ENCODE measurements around the gene CDH15.
"Not testable (repeated sequence)": the region's sequence is repeated elsewhere in the genome, so short reads cannot be mapped to it uniquely, and the experiment has no call there.

CDH15 gene

GRCh38 chr16:89173174-89173921 is 1.8 kb downstream of the CDH15 start:
- no peak for DNase-seq

DNA sequence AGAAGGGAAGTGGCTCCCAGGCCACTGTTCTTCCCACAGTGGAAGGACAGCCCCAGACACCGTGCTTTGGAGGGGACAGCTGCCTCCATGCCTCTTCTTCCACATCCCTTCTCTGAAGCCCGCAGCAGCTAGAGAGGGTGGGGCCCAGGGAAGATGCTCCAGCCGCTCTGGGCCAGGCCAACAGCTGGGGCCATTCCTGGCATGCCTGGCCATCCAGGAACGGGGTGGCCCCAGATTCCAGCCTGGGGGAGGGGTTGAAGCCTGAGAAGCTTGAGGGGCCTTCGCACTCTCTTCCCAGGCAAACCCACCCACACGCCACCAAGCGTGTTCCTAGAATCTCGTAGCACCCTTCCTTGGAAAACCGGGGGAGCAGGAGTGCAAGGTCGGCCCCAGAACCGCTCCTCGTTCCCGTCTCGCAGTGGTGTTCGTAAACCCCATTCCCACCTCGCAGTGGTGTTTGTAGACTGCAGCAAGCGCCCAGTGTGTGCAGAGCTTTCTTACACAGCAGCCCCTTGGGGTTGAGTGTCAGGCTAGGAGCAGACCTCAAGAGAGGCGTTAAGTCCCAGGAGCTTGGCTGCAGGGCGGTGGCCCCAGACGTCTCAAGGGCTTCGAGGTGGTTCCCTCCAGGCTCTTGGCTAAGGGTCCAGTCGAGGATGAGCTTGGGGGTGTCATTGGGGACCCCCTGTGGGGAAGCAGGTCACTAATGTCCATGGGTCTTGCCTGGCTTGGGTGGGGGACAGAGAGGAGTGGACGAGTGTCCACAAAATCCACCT is 2.7 kb downstream of the CDH15 start:
- DNase-seq: no peak

DNA sequence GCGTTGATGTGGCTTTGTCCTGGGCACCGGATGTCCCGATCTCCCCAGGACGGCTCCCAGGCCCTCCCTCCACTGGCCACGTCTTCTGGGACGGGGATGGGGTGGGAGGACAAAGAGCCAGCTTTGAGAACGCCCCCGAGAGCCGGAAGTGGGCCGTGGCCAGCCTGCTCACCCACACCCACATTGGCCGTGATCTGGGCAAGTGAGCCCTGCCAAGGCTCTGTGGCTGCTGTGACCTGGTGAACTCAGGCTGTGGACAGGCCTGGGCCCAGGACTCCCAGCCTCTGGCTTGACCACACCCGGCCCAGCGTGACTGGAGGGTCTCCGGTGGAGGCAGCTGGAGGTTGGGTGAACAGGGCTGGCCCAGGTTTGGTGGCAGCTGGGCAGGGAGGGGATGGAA is 3.3 kb downstream of the CDH15 start:
- no peak for DNase-seq

- DNase-seq: no peak
Measured at GRCh38 chr16:89175280-89176146, 4.0 kb downstream of the CDH15 start.

- no peak for DNase-seq
Measured at GRCh38 chr16:89176147-89176690, 4.7 kb downstream of the CDH15 start.

DNA sequence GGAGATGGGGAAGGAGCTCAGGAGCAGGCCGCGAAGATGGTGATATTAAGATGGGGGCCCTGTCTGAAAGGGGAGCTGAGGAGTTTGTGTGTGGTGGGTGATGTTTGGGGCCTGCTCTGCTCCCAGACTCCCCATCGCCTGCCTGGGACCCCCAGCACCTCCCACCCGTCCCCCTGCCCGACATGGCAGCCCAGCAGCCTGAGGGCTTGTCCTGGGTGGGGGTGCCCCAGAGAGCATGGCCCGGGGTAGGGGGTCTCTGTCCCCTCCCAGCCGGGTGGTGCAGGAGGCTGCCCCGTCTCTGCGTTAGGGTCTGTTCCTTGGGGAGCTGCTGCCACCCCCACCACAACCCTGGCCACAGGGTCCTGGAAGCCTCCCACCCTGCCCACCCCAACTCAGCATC is 5.2 kb downstream of the CDH15 start:
- DNase-seq: no peak

DNA sequence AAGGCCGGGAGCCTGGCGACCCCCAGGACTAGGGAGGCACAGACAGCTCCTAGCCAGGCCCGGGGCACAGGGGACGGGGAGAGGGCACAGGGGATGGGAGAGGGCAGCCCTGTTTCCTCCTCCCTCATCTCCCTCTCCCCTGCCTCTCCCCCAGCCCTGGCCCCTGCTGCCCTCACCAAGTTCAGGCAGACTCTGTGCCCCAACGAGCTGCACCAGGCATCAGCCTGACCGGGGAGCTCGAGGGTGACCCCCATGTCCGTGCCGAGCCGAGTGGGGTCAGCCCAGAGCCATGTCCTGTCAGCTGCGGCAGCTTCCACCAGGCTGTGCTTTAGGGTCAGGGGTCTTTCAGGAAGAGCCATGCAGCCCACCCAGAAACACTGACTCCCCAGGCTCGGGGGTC is 6.0 kb downstream of the CDH15 start:
- DNase-seq: no peak

DNA sequence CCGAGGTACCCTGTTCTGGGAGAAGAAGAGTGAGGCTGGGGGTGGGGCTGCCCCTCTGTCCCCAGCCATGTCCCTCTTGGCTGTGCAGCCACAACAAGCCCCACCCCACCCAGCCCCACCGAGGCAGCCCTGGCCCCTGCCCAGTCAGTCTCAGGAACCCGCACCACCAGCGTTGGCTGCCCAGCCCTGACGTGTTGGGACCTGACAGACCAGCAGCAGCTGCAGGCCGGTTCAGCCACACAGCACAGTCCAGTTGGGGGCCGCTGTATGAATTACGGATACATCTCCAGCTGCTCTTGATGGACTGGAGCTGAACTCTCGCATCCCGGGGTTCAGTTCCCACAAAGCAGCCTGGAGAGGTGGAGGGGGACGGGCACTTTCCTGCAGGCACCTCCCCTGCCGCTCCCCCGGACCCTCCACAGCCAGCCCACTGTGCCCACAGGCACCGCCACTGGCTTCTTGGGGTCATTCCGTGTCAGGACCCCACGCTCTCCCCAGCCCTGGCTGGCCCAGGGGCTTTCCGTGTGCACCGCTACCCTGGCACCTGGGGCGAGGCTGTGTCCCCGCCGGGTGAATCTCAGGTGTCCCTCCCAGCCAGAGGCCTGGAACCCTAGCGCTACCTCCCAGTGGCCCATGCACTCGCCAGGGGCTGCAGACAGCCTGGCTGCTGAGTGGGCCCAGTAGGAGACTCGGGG is 7.1 kb downstream of the CDH15 start:
- no peak for DNase-seq

GRCh38 chr16:89179148-89179484 is 7.6 kb downstream of the CDH15 start:
- DNase-seq: no peak

DNA sequence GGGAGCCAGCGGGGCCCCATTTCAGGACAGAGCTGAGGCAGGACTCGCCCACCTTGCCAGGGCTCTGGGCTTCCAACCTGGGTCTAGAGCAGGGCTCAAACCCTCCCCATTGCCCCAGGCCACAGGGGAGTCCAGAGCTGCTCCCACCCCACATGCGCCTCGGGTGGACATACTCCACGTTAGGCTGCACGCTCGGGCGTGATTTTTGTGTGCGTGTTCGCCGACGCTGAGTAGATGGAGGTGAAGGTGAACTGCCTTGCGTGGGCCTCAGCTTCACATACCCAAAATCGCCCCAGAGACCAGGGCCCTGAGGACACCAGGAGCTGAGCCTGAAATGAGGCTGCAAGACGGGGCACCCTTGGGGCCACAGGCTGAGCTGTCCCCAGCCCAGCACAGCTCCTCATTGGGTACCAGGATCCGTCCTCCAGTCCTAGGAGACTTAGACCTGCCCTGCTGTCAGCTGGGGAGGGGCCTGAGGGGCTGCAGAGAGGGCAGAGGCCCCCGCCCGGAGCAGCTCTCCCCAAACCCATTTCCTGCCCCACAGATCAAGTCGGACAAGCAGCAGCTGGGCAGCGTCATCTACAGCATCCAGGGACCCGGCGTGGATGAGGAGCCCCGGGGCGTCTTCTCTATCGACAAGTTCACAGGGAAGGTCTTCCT is 8.2 kb downstream of the CDH15 start:
- no peak for DNase-seq

- no peak for DNase-seq
Measured at GRCh38 chr16:89183463-89183862, 11.9 kb downstream of the CDH15 start.

DNA sequence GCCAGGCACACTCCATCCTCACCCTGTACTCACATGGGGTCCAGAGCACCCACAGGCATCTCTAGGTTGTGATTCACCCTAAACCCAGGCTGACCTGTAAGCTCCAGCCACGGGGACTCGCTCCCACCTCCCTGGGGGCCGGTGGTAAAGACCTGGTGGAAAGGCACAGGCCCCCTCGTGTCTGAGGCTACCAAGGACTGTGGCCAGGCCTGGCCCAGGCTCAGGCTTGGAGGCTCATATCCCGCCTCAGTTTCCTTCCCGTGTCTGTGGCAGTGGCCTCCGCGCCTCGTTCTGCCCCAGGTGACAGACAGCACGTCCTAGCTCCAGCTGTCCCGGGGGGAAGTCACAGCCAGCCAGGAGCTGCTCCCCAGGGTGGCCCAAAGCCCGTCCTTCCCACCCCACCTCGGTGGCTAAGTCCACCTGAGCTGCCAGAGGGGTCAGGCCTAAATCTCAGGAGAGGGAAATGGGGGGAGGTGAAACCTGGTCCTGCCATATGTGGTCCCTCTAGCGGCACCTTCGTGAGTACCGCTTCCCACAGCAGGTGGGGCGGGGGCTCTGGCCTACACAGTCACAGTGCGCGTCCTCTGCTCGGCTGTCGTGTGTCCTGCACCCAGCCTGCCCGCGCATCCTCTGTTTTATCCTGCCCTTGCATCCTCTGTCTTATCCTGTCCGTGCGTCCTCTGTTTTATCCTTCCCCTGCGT is 12.6 kb downstream of the CDH15 start:
- DNase-seq: no peak

DNA sequence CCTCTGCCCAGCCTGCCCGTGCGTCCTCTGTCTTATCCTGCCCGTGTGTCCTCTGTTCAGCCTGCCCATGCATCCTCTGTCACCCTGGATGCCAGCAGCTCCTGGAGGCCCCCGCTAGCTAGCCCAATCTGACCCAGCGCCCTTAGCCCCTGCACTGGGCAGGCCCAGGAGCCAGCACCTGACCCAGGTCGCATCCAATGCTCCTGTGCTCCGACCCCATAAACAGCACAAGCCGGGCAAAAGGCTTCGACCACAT is 13.1 kb downstream of the CDH15 start:
- DNase-seq: no peak

DNA sequence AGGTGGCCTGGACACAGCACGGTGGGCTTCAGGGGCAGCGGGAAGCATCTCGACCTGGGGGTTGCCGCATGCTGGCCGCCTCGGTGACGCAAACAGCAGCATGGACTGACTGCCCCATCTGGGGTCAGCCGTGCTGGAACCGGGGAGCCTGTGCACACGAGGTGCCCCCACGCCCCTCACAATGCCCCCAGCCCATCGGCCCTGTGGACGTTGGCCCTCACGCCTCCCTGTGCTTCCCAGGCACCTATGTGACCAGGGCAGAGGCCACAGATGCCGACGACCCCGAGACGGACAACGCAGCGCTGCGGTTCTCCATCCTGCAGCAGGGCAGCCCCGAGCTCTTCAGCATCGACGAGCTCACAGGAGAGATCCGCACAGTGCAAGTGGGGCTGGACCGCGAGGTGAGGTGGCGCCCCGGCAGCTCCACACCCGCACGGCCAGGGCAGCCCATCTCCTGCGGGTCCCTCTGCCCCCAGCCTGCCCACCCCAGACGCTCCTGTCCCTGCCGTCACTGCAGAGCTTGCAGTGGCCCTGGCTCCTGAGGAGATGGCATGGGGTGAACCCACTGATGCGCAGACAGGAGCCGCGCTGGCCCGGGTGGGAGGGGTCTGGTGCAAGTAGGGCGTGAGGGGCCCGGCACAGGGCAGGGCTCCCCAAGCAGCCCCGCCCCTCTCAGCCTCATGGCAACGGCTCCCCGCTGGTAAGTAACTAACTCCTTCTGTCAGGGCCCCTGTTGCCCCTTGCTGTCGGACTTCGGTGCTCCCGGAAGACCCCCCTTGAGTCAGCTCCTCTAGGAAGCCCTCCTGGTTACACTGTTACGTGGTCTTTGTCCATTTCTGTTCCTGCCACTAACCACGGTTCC is 13.6 kb downstream of the CDH15 start:
- DNase-seq: no peak

- not testable (repeated sequence) for DNase-seq
Measured at GRCh38 chr16:89185887-89186592, 14.5 kb downstream of the CDH15 start.

DNA sequence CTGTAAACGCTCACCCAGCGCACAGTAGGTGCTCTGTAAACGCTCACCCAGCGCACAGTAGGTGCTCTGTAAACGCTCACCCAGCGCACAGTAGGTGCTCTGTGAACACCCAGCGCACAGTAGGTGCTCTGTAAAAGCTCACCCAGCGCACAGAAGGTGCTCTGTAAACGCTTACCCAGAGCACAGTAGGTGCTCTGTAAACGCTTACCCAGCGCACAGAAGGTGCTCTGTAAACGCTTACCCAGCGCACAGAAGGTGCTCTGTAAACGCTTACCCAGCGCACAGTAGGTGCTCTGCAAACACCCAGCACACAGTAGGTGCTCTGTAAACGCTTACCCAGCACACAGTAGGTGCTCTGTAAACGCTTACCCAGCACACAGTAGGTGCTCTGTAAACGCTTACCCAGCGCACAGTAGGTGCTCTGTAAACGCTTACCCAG is 15.1 kb downstream of the CDH15 start:
- not testable (repeated sequence) for DNase-seq

GRCh38 chr16:89187032-89187769 is 15.7 kb downstream of the CDH15 start:
- peak in 1 of 2 donors; percentile 13 for DNase-seq

DNA sequence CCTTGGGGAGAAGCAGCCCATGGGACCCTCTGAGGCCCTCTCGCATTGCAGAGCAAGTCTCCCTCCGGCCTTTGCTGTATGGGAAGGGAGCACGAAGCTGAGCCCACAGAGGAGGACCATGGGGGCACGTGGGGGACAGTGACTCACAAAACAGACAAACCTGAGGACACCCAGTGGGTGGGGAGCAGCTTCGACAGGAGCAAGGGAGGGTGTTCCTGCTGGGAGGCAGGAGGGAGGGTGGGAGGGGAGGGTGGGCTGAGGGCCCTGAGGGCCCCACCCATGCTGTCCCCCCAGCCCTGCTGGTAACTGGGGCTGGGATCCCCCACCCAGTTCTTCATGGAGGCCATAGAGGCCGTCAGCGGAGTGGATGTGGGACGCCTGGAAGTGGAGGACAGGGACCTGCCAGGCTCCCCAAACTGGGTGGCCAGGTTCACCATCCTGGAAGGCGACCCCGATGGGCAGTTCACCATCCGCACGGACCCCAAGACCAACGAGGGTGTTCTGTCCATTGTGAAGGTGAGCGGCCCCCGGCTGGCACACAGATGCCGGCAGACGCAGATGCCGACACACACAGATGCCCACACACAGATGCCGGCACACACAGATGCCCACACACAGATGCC is 16.3 kb downstream of the CDH15 start:
- DNase-seq: no peak

All from bone marrow (tissue), 2 donors.